Measurements from ENCODE around the gene FAM149A.

- no peak for TF ChIP-seq CTCF (IDR thresholded peaks at IDR 0.05; ENCODE audit: insufficient read depth, low read length, poor library complexity, severe bottlenecking)
- no peak for TF ChIP-seq EZH2phosphoT487 (conservative IDR thresholded peaks at IDR 0.05; ENCODE audit: low read length)
Observed at GRCh38 chr4:186116697-186117096, 12.2 kb downstream of the FAM149A start.
